ENCODE measurements around the gene ATRX.
"Not testable (repeated sequence)": the region's sequence is repeated elsewhere in the genome, so short reads cannot be mapped to it uniquely, and the experiment has no call there.

The ATRX gene

GRCh38 chrX:77528034-77528433, 258.0 kb downstream of the ATRX start:
- no peak for DNase-seq (ENCODE audit: low read depth)
- H3K4me3 ChIP-seq (ENCODE audit: low read depth, low read length): no peak overlapping the region

GRCh38 chrX:77527233-77528001, 258.6 kb downstream of the ATRX start:
- DNase-seq (ENCODE audit: low read depth): no peak
- no peak overlapping the region for H3K4me3 ChIP-seq (ENCODE audit: low read depth, low read length)

GRCh38 chrX:77519765-77520164, 266.3 kb downstream of the ATRX start:
- DNase-seq (ENCODE audit: low read depth): no peak
- H3K4me3 ChIP-seq (ENCODE audit: low read depth, low read length): no peak overlapping the region

DNA sequence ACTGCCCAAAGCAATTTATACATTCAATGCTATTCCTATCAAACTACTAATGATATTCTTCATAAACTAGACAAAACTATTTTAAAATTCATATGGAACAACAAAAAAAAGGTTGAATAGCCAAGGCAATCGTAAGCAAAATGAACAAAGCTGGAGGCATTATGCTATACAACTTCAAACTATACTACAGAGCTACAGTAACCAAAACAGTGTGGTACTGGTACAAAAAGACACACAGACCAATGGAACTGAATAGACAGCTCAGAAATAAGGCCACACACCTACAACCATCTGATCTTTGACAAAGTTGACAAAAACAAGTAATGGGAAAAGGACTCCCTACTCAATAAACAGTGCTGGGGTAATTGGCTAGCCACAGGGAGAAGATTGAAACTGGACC, 271.8 kb downstream of the ATRX start:
- no peak for DNase-seq (ENCODE audit: low read depth)
- no peak overlapping the region for H3K4me3 ChIP-seq (ENCODE audit: low read depth, low read length)

GRCh38 chrX:77510007-77510406, 276.0 kb downstream of the ATRX start:
- no peak overlapping the region for H3K4me3 ChIP-seq (ENCODE audit: low read depth, low read length)
- no peak for DNase-seq (ENCODE audit: low read depth)

- peak; percentile 25 for DNase-seq (ENCODE audit: low read depth)
- no peak overlapping the region for H3K4me3 ChIP-seq (ENCODE audit: low read depth, low read length)
Observed at GRCh38 chrX:77505227-77505626, 280.8 kb downstream of the ATRX start.

- no peak for DNase-seq (ENCODE audit: low read depth)
- no peak overlapping the region for H3K4me3 ChIP-seq (ENCODE audit: low read depth, low read length)
Observed at GRCh38 chrX:77502951-77503525, 283.0 kb downstream of the ATRX start.

DNA sequence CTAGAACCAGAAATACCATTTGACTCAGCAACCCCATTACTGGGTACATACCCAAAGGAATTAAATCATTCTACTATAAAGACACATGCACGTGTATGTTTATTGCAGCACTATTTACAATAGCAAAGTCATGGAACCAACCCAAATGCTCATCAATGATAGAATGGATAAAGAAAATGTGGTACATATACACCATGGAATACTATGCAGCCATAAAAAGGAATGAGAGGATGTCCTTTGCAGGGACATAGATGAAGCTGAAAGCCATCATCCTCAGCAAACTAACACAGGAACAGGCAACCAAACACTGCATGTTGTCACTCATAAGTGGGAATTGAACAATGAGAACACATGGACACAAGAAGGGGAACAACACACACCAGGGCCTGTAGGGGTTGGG, 285.9 kb downstream of the ATRX start:
- H3K4me3 ChIP-seq (ENCODE audit: low read depth, low read length); DNase-seq (ENCODE audit: low read depth): not testable (repeated sequence)

DNA sequence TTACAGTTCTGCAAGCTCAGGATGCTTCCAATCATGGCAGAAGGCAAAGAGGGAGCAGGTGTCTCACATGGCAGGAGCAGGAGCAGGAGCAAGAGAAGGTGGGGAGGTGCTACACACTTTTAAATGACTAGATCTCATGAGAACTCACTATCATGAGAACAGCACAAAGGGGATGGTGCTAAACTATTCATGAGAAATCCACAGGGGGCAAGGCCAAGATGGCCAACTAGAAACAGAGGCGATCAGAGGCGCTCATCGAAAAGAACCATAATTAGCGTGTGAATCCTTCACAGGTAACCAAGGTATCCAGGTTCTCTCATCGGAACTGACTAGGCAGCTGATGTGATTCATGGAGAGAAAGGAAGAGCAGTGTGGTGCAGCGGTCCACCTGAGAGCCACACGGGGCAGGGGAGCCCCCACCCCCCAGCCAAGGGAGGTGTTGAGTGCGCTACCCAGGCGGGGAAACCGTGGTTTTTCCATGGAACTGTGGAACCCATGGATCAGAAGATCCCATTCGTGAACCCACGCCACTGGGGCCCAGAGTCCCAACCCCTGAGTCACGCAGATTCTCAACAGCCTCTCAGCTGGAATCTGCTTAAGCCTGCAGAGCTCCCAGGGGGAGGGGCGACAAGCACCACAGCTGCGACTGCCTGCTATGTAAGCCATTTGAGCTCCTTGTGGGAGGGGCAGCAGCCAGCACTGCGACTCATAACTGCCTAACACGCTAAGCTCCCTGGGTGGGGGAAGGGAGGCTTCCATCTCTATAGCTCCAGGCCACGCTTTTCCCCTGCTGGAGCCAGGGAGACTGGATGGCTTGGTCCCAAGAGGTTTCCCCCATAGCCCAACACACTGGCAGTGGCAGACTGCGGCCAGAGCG, 292.1 kb downstream of the ATRX start:
- no peak overlapping the region for H3K4me3 ChIP-seq (ENCODE audit: low read depth, low read length)
- peak; percentile 38 for DNase-seq (ENCODE audit: low read depth)

DNA sequence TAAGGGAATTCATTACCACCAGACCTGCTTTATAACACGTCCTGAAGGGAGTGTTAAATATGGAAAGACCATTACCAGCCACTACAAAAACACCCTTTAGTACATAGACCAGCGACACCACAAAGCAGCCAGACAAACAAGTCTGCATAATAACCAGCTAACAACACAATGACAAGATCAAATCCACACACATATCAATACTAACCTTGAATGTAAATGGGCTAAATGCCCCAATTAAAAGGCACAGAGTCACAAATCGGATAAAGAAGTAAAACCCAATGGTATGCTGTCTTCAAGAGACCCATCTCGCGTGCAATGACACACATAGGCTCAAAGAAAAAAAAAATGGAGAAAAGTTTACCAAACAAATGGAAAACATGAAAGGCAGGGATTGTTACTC, 302.0 kb downstream of the ATRX start:
- H3K4me3 ChIP-seq (ENCODE audit: low read depth, low read length): no peak overlapping the region
- DNase-seq (ENCODE audit: low read depth): no peak

DNA sequence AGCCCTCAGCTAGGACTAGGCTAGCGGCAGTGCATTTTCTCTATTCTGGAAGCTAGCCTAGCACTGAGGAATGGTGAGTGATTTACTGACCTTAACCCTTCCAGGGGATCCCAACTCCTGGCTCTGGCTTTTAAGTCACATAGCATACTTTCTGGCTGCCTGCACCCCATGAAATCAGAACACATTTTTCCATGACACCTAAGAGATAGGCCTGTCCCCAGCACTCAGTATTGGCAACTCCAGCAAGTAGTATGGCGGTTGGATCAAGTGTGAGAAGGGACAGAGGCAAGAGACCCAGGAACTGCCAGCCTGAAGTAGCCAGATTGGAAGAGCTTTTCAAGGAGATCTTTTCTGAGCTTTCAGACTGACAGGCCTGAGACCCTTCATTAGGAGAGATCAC, 330.6 kb downstream of the ATRX start:
- no peak for DNase-seq (ENCODE audit: low read depth)
- H3K4me3 ChIP-seq (ENCODE audit: low read depth, low read length): no peak overlapping the region
